ENCODE results near the gene TUBB2B.

GRCh38 chr6:3239110-3239830 is 11.8 kb upstream of the TUBB2B start:
- TF ChIP-seq CTCF (IDR thresholded peaks at IDR 0.05) (no peak), POLR2A (IDR thresholded peaks at IDR 0.05) (no peak)

Data from uterus (tissue), 2 donors.